H9 (cell line): ENCODE measurements around the gene TM9SF1. TPM values are rescaled to one million over a fixed set of nuclear protein-coding genes. Genes with fewer than 3 reads are reported as not detected.

ENCODE experiments used
- DNase-seq: peaks from one replicate; pipeline ENCODE4 v3.0.0-alpha.2; 2017
- H2AFZ ChIP-seq: one replicate; pipeline ENCODE4 v1.6.1; 2013; ENCODE audit warnings: mild to moderate bottlenecking, low read length, control low read depth, moderate library complexity
- H2AK5ac ChIP-seq: 2 replicates; pipeline ENCODE4 v1.6.1; 2013; ENCODE audit warnings: low read length, control low read depth, mixed read lengths; ENCODE audit not compliant: insufficient read length
- H2BK120ac ChIP-seq: one replicate; pipeline ENCODE4 v1.6.1; 2013; ENCODE audit warnings: low read depth, mild to moderate bottlenecking, low read length, control low read depth, inconsistent platforms; ENCODE audit not compliant: poor library complexity, severe bottlenecking
- H2BK12ac ChIP-seq: 2 replicates; pipeline ENCODE4 v1.6.1; 2013; ENCODE audit warnings: low read length, control low read depth, mixed read lengths, low read depth; ENCODE audit not compliant: insufficient read length
- H2BK15ac ChIP-seq: 2 replicates; pipeline ENCODE4 v1.6.1; 2013; ENCODE audit warnings: low read depth, low read length, control low read depth
- H2BK20ac ChIP-seq: one replicate; pipeline ENCODE4 v1.6.1; 2013; ENCODE audit warnings: low read depth, mild to moderate bottlenecking, low read length, control low read depth, inconsistent platforms; ENCODE audit not compliant: poor library complexity, severe bottlenecking
- H2BK5ac ChIP-seq: 2 replicates; pipeline ENCODE4 v1.6.1; 2013; ENCODE audit warnings: low read length, control low read depth, mixed read lengths; ENCODE audit not compliant: insufficient read length
- H3K14ac ChIP-seq: 2 replicates; pipeline ENCODE4 v1.6.1; 2013; ENCODE audit warnings: low read length, control low read depth; ENCODE audit not compliant: insufficient read depth
- H3K18ac ChIP-seq: 2 replicates; pipeline ENCODE4 v1.6.1; 2013; ENCODE audit warnings: low read depth, mild to moderate bottlenecking, mixed read lengths, low read length, control low read depth; ENCODE audit not compliant: insufficient read length
- H3K23ac ChIP-seq: 2 replicates; pipeline ENCODE4 v1.6.1; 2013; ENCODE audit warnings: low read length, control low read depth, mixed read lengths, low read depth; ENCODE audit not compliant: insufficient read length
- H3K23me2 ChIP-seq: 2 replicates; pipeline ENCODE4 v1.6.1; 2013; ENCODE audit warnings: low read depth, mild to moderate bottlenecking, mixed read lengths, low read length, control low read depth; ENCODE audit not compliant: insufficient read length, poor library complexity, severe bottlenecking
- H3K27ac ChIP-seq: 2 replicates; pipeline ENCODE4 v1.5.1; 2013; ENCODE audit warnings: low read length, control low read depth, mixed read lengths, low read depth; ENCODE audit not compliant: insufficient read length
- H3K27me3 ChIP-seq: 2 replicates; pipeline ENCODE4 v1.6.1; 2013; ENCODE audit warnings: low read length, control low read depth, inconsistent platforms; ENCODE audit not compliant: insufficient read depth
- H3K4ac ChIP-seq: 2 replicates; pipeline ENCODE4 v1.6.1; 2013; ENCODE audit warnings: low read depth, mild to moderate bottlenecking, control low read depth, inconsistent platforms, low read length, moderate library complexity
- H3K4me1 ChIP-seq: 2 replicates; pipeline ENCODE4 v1.6.1; 2013; ENCODE audit warnings: low read length, control low read depth, inconsistent platforms; ENCODE audit not compliant: insufficient read depth
- H3K4me2 ChIP-seq: 2 replicates; pipeline ENCODE4 v1.6.1; 2013; ENCODE audit warnings: low read length, control low read depth, mixed read lengths; ENCODE audit not compliant: insufficient read length, insufficient read depth
- H3K56ac ChIP-seq: 2 replicates; pipeline ENCODE4 v1.6.1; 2013; ENCODE audit warnings: low read depth, mild to moderate bottlenecking, mixed read lengths, low read length, control low read depth; ENCODE audit not compliant: insufficient read length
- H3K79me1 ChIP-seq: 2 replicates; pipeline ENCODE4 v1.6.1; 2013; ENCODE audit warnings: low read depth, mild to moderate bottlenecking, moderate library complexity, low read length, control low read depth, inconsistent platforms; ENCODE audit not compliant: insufficient read depth, poor library complexity, severe bottlenecking
- H3K79me2 ChIP-seq: 2 replicates; pipeline ENCODE4 v1.6.1; 2013; ENCODE audit warnings: low read length, control low read depth, inconsistent platforms; ENCODE audit not compliant: insufficient read depth
- H3K9ac ChIP-seq: 2 replicates; pipeline ENCODE4 v1.6.1; 2013; ENCODE audit warnings: low read length, control low read depth, mixed read lengths; ENCODE audit not compliant: insufficient read length; ENCODE audit errors: extremely low read depth
- H3K9me3 ChIP-seq: one replicate; pipeline ENCODE4 v1.6.1; 2013; ENCODE audit warnings: low read depth, low read length, inconsistent platforms; ENCODE audit not compliant: control insufficient read depth
- H3T11ph ChIP-seq: one replicate; pipeline ENCODE4 v1.6.1; 2013; ENCODE audit warnings: mild to moderate bottlenecking, low read length, control low read depth, inconsistent platforms
- H4K20me1 ChIP-seq: one replicate; pipeline ENCODE4 v1.6.1; 2013; ENCODE audit not compliant: control insufficient read depth, insufficient read length, insufficient read depth
- H4K5ac ChIP-seq: 2 replicates; pipeline ENCODE4 v1.6.1; 2013; ENCODE audit warnings: low read depth, mild to moderate bottlenecking, mixed read lengths, low read length, control low read depth; ENCODE audit not compliant: insufficient read length
- H4K8ac ChIP-seq: replicated peaks from 2 replicates; pipeline ENCODE4 v1.6.1; 2013; ENCODE audit warnings: low read length, control low read depth, mixed read lengths, low read depth; ENCODE audit not compliant: insufficient read length
- H4K91ac ChIP-seq: 2 replicates; pipeline ENCODE4 v1.6.1; 2013; ENCODE audit warnings: low read depth, mild to moderate bottlenecking, moderate library complexity, mixed read lengths, low read length, control low read depth; ENCODE audit not compliant: insufficient read length
- H3K27ac Mint-ChIP-seq, 3 experiments: 2 replicates in 2 of 3; 3 replicates in 1 of 3; pipeline ENCODE4 v1.8.0; 2020 to 2021; ENCODE audit warnings: mixed read lengths in 3 of 3, mild to moderate bottlenecking in 1 of 3, moderate library complexity in 1 of 3
- H3K27me3 Mint-ChIP-seq: 2 replicates; pipeline ENCODE4 v1.8.0; 2021; ENCODE audit warnings: low read depth, mild to moderate bottlenecking, moderate library complexity, mixed read lengths
- H3K36me3 Mint-ChIP-seq, 3 experiments: 2 replicates in 2 of 3; 3 replicates in 1 of 3; pipeline ENCODE4 v1.8.0; 2020 to 2021; ENCODE audit warnings: low read depth in 3 of 3, mixed read lengths in 3 of 3; ENCODE audit not compliant: insufficient read depth in 1 of 3
- H3K4me1 Mint-ChIP-seq, 2 experiments: 2 replicates each; pipeline ENCODE4 v1.8.0; 2020; ENCODE audit warnings: mixed read lengths in 2 of 2
- H3K4me3 Mint-ChIP-seq, 2 experiments: 2 replicates in 1 of 2; 3 replicates in 1 of 2; pipeline ENCODE4 v1.8.0; 2020 to 2021; ENCODE audit warnings: mild to moderate bottlenecking in 2 of 2, mixed read lengths in 2 of 2, moderate library complexity in 1 of 2
- H3K9me3 Mint-ChIP-seq, 2 experiments: 2 replicates in 1 of 2; 3 replicates in 1 of 2; pipeline ENCODE4 v1.8.0; 2020; ENCODE audit warnings: mild to moderate bottlenecking in 2 of 2, mixed read lengths in 2 of 2, moderate library complexity in 1 of 2
- CTCF ChIP-seq: fragments of 200-600 bp; sonication (generic); conservative IDR thresholded peaks from 3 replicates; pipeline ENCODE4 v1.8.0; 2021; ENCODE audit warnings: antibody characterized with exemption, mild to moderate bottlenecking
- WGBS: extraction: QIAGEN DNeasy Blood & Tissue Kit; methylation state at CpG from one replicate; pipeline ENCODE4 v1.1.7; 2013; ENCODE audit warnings: missing lambda C conversion rate, low lambda C conversion rate, mixed read lengths; ENCODE audit not compliant: insufficient read length; ENCODE audit errors: extremely low coverage; 5-methylcytosine and 5-hydroxymethylcytosine counted together
- total RNA-seq: library from RNA; stranded (reverse); gene quantifications from 2 replicates; pipeline ENCODE4 v1.2.1, GENCODE V29; 2021

The TM9SF1 gene
- total RNA-seq, 1 experiment from 2014 or later, result 31.6 TPM

- no peak overlapping the region for H2BK12ac ChIP-seq
- no peak overlapping the region for H3K23ac ChIP-seq
- no peak overlapping the region for H4K8ac ChIP-seq
- H3K18ac ChIP-seq, result no peak overlapping the region
- no peak overlapping the region for H4K91ac ChIP-seq
- H3K27me3 ChIP-seq, result no peaks in the 10 kb centered on the region
- no peak overlapping the region for H3K4ac ChIP-seq
- Mint-ChIP-seq H3K36me3 (peaks cover 26 to 66% (median 54%) of the 10 kb centered on the region in 3 experiments), H3K27ac (peak overlapping the region in 1 of 3 experiments; percentile 32; a peak in 1 of 7 replicates), H3K27me3 (no peaks in the 10 kb centered on the region; the same call in 1 of the 2 replicates), H3K4me1 (peaks cover under 1 to 7% of the 10 kb centered on the region in 2 experiments; a peak in 2 of 4 replicates), H3K9me3 (no peaks in the 10 kb centered on the region; a peak in 1 of 5 replicates), H3K4me3 (no peak overlapping the region)
- H3K4me2 ChIP-seq, result no peak overlapping the region
- no peaks in the 10 kb centered on the region for H3K79me2 ChIP-seq
- no peak overlapping the region for H3K56ac ChIP-seq
- no peak overlapping the region for H2AK5ac ChIP-seq
- H3K23me2 ChIP-seq, result peaks cover 6% of the 10 kb centered on the region
- H3T11ph ChIP-seq, result no peak overlapping the region
- H2BK20ac ChIP-seq, result no peak overlapping the region
- no peaks in the 10 kb centered on the region for H3K79me1 ChIP-seq
- H2BK5ac ChIP-seq, result no peak overlapping the region
- no peak overlapping the region for H3K27ac ChIP-seq
- H4K20me1 ChIP-seq, result no peaks in the 10 kb centered on the region
- no peak overlapping the region for H2BK15ac ChIP-seq
- H2BK120ac ChIP-seq, result no peak overlapping the region
- H3K14ac ChIP-seq, result no peak overlapping the region
- DNase-seq, result no peak
- no peaks in the 10 kb centered on the region for H3K4me1 ChIP-seq
- no peak for TF ChIP-seq CTCF
- no CpG with 5 or more reads among the region's 12 CpGs for WGBS
- H3K9ac ChIP-seq, result no peak overlapping the region
- no peak overlapping the region for H4K5ac ChIP-seq
- no peaks in the 10 kb centered on the region for H3K9me3 ChIP-seq
- no peak overlapping the region for H2AFZ ChIP-seq
These were observed 18.0 kb downstream of the TM9SF1 start for GRCh38 chr14:24177041-24177825.
